PC-9 (cell line): ENCODE measurements around the gene IL1A.

Experiments used
- EZH2 ChIP-seq: fragments of 200-600 bp; sonication (generic); IDR thresholded peaks from 2 replicates; pipeline ENCODE4 v1.8.0; 2017; ENCODE audit warnings: antibody characterized with exemption, low read depth
- TF ChIP-seq, protein P1 (sequence below): fragments of 200-600 bp; sonication (generic); conservative IDR thresholded peaks from 2 replicates; pipeline ENCODE4 v1.6.1; 2017; ENCODE audit warnings: mixed run types, antibody characterized with exemption, mild to moderate bottlenecking, moderate library complexity

DNA sequence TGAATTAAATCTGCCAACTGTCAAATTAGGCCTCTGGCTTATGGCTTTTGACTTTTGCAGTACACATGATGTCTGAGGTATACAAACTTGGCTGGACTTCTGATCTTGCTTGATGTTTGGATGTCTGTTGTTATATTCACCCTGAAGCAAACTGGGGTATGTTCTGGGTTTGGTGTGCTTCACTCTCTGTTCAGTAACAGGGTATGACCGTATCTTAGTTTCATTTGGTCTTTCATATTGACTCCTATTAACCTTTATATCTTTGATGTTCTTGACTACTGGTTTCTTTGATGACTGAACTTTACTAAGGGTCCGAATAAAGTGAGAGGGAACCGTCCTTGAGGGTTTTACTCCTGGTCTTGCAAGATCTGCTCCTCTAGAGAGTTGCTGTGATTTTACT, 28.1 kb downstream of the IL1A start:
- TF ChIP-seq, protein P1, sequence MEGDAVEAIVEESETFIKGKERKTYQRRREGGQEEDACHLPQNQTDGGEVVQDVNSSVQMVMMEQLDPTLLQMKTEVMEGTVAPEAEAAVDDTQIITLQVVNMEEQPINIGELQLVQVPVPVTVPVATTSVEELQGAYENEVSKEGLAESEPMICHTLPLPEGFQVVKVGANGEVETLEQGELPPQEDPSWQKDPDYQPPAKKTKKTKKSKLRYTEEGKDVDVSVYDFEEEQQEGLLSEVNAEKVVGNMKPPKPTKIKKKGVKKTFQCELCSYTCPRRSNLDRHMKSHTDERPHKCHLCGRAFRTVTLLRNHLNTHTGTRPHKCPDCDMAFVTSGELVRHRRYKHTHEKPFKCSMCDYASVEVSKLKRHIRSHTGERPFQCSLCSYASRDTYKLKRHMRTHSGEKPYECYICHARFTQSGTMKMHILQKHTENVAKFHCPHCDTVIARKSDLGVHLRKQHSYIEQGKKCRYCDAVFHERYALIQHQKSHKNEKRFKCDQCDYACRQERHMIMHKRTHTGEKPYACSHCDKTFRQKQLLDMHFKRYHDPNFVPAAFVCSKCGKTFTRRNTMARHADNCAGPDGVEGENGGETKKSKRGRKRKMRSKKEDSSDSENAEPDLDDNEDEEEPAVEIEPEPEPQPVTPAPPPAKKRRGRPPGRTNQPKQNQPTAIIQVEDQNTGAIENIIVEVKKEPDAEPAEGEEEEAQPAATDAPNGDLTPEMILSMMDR, result no peak
- no peak for TF ChIP-seq EZH2
